PFSK-1 (cell line): ENCODE results near the gene IRF5.

ENCODE experiments used
- FOXP2 ChIP-seq: optimal IDR thresholded peaks from 2 replicates; pipeline ENCODE3; 2011; ENCODE audit warnings: borderline replicate concordance, control low read depth, inconsistent platforms; ENCODE audit not compliant: insufficient read depth; ENCODE audit errors: extremely low read length, extremely low read depth
- POLR2AphosphoS5 ChIP-seq: IDR thresholded peaks from 2 replicates; pipeline ENCODE4 v1.6.1; 2012; ENCODE audit warnings: low read depth, mild to moderate bottlenecking, control low read depth, low read length, moderate library complexity
- SIN3A ChIP-seq: IDR thresholded peaks from 2 replicates; pipeline ENCODE4 v1.6.1; 2012; ENCODE audit warnings: mild to moderate bottlenecking, low read length, moderate library complexity, borderline replicate concordance; ENCODE audit not compliant: insufficient read depth
- TAF1 ChIP-seq: IDR thresholded peaks from 2 replicates; pipeline ENCODE4 v1.6.1; 2012; ENCODE audit warnings: low read length, control low read depth, borderline replicate concordance; ENCODE audit not compliant: insufficient read depth
- TF ChIP-seq, protein P1 (sequence below), 2 experiments: IDR thresholded peaks; 2 replicates each; pipeline versions ENCODE4 v1.6.1 to v1.8.0; 2011 to 2012; ENCODE audit warnings: low read depth in 2 of 2, low read length in 2 of 2, control low read depth in 1 of 2, inconsistent platforms in 1 of 2, mild to moderate bottlenecking in 1 of 2, moderate library complexity in 1 of 2; ENCODE audit not compliant: insufficient read depth in 1 of 2

DNA sequence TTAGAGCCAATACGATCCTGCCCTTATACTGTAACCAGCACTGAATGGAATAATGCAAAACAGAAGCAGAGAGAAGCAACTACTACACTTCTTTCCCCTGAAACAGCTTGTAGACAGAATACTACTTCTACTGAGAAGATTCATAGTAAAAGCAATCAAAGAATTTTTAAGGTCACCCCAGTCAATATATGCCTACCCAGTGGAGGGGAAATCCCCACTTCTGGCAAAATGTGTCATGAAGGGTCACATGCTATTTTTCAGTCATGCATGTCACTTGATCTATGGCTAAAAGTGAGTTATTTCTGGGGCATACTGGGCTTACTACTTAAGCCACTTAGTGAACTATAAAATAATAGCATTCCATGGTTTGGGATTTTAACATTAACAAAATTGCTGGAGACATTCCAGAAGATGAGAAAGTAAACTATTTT is 25.6 kb downstream of the IRF5 start:
- TF ChIP-seq FOXP2 (no peak), SIN3A (no peak), POLR2AphosphoS5 (no peak), TAF1 (no peak)
- TF ChIP-seq, protein P1, sequence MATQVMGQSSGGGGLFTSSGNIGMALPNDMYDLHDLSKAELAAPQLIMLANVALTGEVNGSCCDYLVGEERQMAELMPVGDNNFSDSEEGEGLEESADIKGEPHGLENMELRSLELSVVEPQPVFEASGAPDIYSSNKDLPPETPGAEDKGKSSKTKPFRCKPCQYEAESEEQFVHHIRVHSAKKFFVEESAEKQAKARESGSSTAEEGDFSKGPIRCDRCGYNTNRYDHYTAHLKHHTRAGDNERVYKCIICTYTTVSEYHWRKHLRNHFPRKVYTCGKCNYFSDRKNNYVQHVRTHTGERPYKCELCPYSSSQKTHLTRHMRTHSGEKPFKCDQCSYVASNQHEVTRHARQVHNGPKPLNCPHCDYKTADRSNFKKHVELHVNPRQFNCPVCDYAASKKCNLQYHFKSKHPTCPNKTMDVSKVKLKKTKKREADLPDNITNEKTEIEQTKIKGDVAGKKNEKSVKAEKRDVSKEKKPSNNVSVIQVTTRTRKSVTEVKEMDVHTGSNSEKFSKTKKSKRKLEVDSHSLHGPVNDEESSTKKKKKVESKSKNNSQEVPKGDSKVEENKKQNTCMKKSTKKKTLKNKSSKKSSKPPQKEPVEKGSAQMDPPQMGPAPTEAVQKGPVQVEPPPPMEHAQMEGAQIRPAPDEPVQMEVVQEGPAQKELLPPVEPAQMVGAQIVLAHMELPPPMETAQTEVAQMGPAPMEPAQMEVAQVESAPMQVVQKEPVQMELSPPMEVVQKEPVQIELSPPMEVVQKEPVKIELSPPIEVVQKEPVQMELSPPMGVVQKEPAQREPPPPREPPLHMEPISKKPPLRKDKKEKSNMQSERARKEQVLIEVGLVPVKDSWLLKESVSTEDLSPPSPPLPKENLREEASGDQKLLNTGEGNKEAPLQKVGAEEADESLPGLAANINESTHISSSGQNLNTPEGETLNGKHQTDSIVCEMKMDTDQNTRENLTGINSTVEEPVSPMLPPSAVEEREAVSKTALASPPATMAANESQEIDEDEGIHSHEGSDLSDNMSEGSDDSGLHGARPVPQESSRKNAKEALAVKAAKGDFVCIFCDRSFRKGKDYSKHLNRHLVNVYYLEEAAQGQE (IDR thresholded peaks at IDR 0.05; ENCODE audit: insufficient read depth in 1 of 2, low read depth in 2 of 2, low read length in 2 of 2), result no peak
